GM12875 (cell line): ENCODE results near the gene PLEKHA3.
"Not testable (repeated sequence)": the region's sequence is repeated elsewhere in the genome, so short reads cannot be mapped to it uniquely, and the experiment has no call there.

Experiments
- H3K4me3 ChIP-seq: one replicate; pipeline ENCODE4 v1.5.1; 2011; ENCODE audit warnings: low read depth, low read length, control low read depth
- CTCF ChIP-seq: IDR thresholded peaks from 2 replicates; pipeline ENCODE4 v1.5.1; 2011; ENCODE audit warnings: low read depth, mild to moderate bottlenecking, control low read depth, inconsistent platforms, low read length, moderate library complexity, borderline replicate concordance; ENCODE audit not compliant: insufficient read depth

The PLEKHA3 gene

GRCh38 chr2:178523596-178524134 lies 43.4 kb downstream of the PLEKHA3 start:
- H3K4me3 ChIP-seq = peak overlapping the region; percentile 75
- TF ChIP-seq CTCF = no peak

- not testable (repeated sequence) for H3K4me3 ChIP-seq
These were observed 44.8 kb downstream of the PLEKHA3 start for GRCh38 chr2:178525010-178525409.

GRCh38 chr2:178525460-178525859 lies 45.2 kb downstream of the PLEKHA3 start:
- H3K4me3 ChIP-seq = not testable (repeated sequence)

GRCh38 chr2:178526256-178526655 lies 46.0 kb downstream of the PLEKHA3 start:
- TF ChIP-seq CTCF = no peak

GRCh38 chr2:178527592-178527991 lies 47.3 kb downstream of the PLEKHA3 start:
- no peak overlapping the region for H3K4me3 ChIP-seq
- no peak for TF ChIP-seq CTCF

More at GRCh38 chr2:178526256-178526655, 46.0 kb downstream of the PLEKHA3 start:
- no peak overlapping the region for H3K4me3 ChIP-seq

- H3K4me3 ChIP-seq = peak overlapping the region; percentile 8
- TF ChIP-seq CTCF = no peak
These were observed 48.4 kb downstream of the PLEKHA3 start for GRCh38 chr2:178528647-178529046.

GRCh38 chr2:178529194-178529593 lies 48.9 kb downstream of the PLEKHA3 start:
- no peak overlapping the region for H3K4me3 ChIP-seq
- TF ChIP-seq CTCF = no peak

GRCh38 chr2:178530131-178530530 lies 49.9 kb downstream of the PLEKHA3 start:
- no peak overlapping the region for H3K4me3 ChIP-seq
- TF ChIP-seq CTCF = no peak
